Chondrocyte (in vitro differentiated cells): ENCODE data around the gene DYNC2LI1. TPM values are rescaled to one million over a fixed set of nuclear protein-coding genes. Genes with fewer than 3 reads are reported as not detected.

ENCODE experiments used
- DNase-seq: peaks from one replicate; pipeline ENCODE4 v3.0.0; 2021; ENCODE audit warnings: mixed read lengths, low spot score
- H3K27ac Mint-ChIP-seq: one replicate; pipeline ENCODE4 v1.8.0; 2021; ENCODE audit warnings: mild to moderate bottlenecking, moderate library complexity, mixed read lengths; ENCODE audit not compliant: unreplicated experiment
- H3K27me3 Mint-ChIP-seq: 2 replicates; pipeline ENCODE4 v1.8.0; 2021; ENCODE audit warnings: low read depth, mixed read lengths
- H3K36me3 Mint-ChIP-seq: 2 replicates; pipeline ENCODE4 v1.8.0; 2021; ENCODE audit warnings: low read depth, mixed read lengths
- H3K4me1 Mint-ChIP-seq: 2 replicates; pipeline ENCODE4 v1.8.0; 2021; ENCODE audit warnings: low read depth, mild to moderate bottlenecking, mixed read lengths
- H3K4me3 Mint-ChIP-seq: one replicate; pipeline ENCODE4 v1.8.0; 2021; ENCODE audit warnings: mild to moderate bottlenecking, moderate library complexity, mixed read lengths; ENCODE audit not compliant: unreplicated experiment
- H3K9me3 Mint-ChIP-seq: 2 replicates; pipeline ENCODE4 v1.8.0; 2021; ENCODE audit warnings: low read depth, mixed read lengths
- total RNA-seq: library from RNA; stranded (reverse); gene quantifications from 3 replicates; pipeline ENCODE4 v1.2.1, GENCODE V29; 2021
- TF ChIP-seq, protein P1 (sequence below): fragments of 200-600 bp; sonication (generic); IDR thresholded peaks from 2 replicates; pipeline ENCODE4 v1.5.0; 2021; ENCODE audit warnings: antibody characterized with exemption, mild to moderate bottlenecking, moderate library complexity

DYNC2LI1 gene
- total RNA-seq, 1 donor from 2014 or later = 10.8 TPM

DNA sequence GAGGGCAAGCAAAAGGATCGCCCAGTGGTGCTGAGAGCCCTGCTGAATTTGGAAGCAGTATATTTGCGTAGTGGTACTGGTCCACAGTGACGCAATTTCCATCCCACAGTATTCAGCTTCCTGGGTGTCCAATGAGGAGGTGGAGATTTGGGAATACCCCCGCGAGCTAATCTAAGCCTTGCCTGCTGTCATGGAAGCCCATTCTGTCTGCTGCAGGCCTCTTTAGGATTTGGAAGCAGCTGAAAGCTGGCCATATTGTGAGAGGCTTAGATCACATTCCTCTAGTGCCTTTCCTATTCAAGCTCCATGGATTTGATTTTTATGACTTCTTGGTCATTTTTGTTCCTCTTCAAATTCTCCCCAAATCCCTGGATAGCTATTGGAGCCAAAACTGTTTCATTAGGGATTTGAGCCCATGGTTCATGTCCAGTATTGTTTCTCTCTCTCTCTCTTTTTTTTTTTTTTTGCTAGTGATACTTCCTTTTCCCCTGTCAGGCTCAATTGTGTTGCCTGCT is 22.3 kb upstream of the DYNC2LI1 start:
- H3K9me3 Mint-ChIP-seq = no peaks in the 10 kb centered on the region
- H3K36me3 Mint-ChIP-seq = peaks cover 3% of the 10 kb centered on the region
- H3K27me3 Mint-ChIP-seq = no peaks in the 10 kb centered on the region
- DNase-seq = no peak
- H3K27ac Mint-ChIP-seq = no peak overlapping the region
- H3K4me1 Mint-ChIP-seq = peaks cover 29% of the 10 kb centered on the region
- TF ChIP-seq, protein P1, sequence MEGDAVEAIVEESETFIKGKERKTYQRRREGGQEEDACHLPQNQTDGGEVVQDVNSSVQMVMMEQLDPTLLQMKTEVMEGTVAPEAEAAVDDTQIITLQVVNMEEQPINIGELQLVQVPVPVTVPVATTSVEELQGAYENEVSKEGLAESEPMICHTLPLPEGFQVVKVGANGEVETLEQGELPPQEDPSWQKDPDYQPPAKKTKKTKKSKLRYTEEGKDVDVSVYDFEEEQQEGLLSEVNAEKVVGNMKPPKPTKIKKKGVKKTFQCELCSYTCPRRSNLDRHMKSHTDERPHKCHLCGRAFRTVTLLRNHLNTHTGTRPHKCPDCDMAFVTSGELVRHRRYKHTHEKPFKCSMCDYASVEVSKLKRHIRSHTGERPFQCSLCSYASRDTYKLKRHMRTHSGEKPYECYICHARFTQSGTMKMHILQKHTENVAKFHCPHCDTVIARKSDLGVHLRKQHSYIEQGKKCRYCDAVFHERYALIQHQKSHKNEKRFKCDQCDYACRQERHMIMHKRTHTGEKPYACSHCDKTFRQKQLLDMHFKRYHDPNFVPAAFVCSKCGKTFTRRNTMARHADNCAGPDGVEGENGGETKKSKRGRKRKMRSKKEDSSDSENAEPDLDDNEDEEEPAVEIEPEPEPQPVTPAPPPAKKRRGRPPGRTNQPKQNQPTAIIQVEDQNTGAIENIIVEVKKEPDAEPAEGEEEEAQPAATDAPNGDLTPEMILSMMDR = no peak
- H3K4me3 Mint-ChIP-seq = no peak overlapping the region

DNA sequence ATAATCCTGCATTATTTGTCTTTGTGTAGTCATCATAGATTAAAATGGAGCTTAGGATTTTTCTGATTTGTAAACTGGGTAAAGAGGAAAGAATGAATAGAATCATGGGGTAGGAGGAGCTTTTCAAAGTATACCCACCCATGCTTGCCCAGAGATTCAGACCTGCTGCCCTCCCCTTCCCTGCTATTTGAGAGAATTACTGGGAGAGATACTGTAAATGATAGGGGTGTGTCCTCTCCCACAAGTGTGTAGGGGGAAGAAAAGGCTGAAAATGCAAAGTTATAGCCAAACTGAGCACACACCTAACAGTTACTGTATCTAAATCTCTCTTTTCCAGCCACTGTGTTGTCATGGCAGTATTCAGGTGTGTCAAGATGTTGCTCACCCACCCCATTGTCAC is 21.5 kb upstream of the DYNC2LI1 start:
- Mint-ChIP-seq H3K27me3 (no peaks in the 10 kb centered on the region), H3K4me3 (no peak overlapping the region), H3K27ac (no peak overlapping the region), H3K36me3 (no peaks in the 10 kb centered on the region), H3K4me1 (peaks cover 21% of the 10 kb centered on the region), H3K9me3 (no peaks in the 10 kb centered on the region)
- TF ChIP-seq, protein P1 = no peak
- no peak for DNase-seq

DNA sequence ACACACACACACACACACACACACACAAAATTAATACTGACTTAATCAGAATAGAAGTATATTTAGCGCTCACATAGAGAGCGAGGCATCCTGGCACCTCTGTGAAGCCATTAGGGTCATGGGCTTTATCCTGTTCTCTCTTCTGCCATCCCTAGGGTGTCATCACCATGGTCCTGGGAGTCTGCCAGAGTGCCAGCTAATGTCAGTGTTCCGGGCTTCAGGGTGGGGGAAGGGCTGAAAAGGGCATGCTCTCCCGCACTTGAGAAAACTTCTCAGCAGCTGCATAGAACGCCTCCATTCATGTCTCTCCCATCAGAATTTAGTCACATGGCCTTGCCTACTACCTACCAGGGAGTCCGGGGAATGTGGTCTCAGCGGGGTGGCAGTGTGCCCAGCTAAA is 19.7 kb upstream of the DYNC2LI1 start:
- TF ChIP-seq, protein P1 = no peak
- Mint-ChIP-seq H3K9me3 (no peaks in the 10 kb centered on the region), H3K36me3 (no peaks in the 10 kb centered on the region), H3K27me3 (no peaks in the 10 kb centered on the region), H3K4me3 (no peak overlapping the region), H3K4me1 (peaks cover 22% of the 10 kb centered on the region), H3K27ac (peak overlapping the region; percentile 23)
- no peak for DNase-seq

DNA sequence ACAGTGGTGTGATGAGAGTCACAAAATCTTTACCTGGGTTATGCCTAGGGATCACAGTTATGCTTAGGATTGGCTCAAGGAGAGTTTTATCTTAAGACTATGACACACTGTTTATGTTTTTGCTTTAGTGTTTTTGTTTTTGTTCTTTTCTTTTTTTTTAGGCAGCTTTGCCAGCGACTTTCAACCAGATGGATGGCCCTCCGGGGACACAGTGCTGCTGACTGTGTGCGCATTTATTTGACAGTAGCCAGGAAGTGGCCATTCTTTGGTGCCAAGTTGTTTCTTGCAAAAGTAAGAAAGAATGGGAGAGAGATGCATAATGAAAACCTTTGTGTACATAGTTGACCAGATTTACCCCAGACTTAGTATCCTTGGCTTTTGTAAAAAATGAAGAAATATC is 15.1 kb upstream of the DYNC2LI1 start:
- Mint-ChIP-seq H3K4me1 (peaks cover 32% of the 10 kb centered on the region), H3K27ac (peak overlapping the region; percentile 80)

DNA sequence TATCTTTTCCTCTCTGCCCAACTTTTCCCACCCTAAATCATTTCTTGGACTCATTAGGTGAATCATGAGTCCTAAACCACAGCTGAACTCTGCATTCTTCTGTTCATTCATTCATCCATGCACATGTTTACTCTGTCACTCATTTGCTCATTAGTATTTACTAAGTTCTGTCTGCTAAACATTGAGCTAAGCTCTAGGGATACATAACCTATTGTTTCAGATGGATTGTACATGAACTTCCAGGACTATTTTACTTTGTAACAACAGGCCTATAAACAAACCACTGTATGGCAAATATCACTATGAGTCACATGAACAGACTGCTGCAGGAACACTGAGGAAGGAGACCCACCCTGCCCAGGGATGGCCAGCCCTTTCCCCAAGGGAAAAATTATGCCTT is 14.6 kb upstream of the DYNC2LI1 start:
- Mint-ChIP-seq H3K27ac (peak overlapping the region; percentile 80), H3K4me1 (peaks cover 31% of the 10 kb centered on the region), H3K27me3 (no peaks in the 10 kb centered on the region), H3K36me3 (peaks cover 2% of the 10 kb centered on the region), H3K4me3 (no peak overlapping the region), H3K9me3 (no peaks in the 10 kb centered on the region)
- TF ChIP-seq, protein P1 = no peak
- no peak for DNase-seq

More for the DNA sequence above, 15.1 kb upstream of the DYNC2LI1 start:
- H3K36me3 Mint-ChIP-seq = peaks cover 2% of the 10 kb centered on the region
- no peaks in the 10 kb centered on the region for H3K27me3 Mint-ChIP-seq
- no peaks in the 10 kb centered on the region for H3K9me3 Mint-ChIP-seq
- H3K4me3 Mint-ChIP-seq = no peak overlapping the region
- no peak for DNase-seq
- TF ChIP-seq, protein P1 = no peak
